GM23338 (cell line): Measurements from ENCODE around the gene ZNRF2. TPM values are rescaled to one million over a fixed set of nuclear protein-coding genes. Genes with fewer than 3 reads are reported as not detected.
"Not testable (repeated sequence)": the region's sequence is repeated elsewhere in the genome, so short reads cannot be mapped to it uniquely, and the experiment has no call there.

Source experiments
- ATAC-seq: fragments of 200-7000 bp; cut with Tn5 transposase; 3 replicates; pipeline ENCODE4 v1.9.1; 2020
- DNase-seq: peaks from one replicate; pipeline ENCODE4 v3.0.0-alpha.2; 2015; ENCODE audit warnings: low spot score
- H2AFZ ChIP-seq: fragments of 200-600 bp; sonication (generic); 2 replicates; pipeline ENCODE4 v1.8.0; 2016; ENCODE audit warnings: antibody characterized with exemption, mild to moderate bottlenecking, moderate library complexity
- H3F3A ChIP-seq: fragments of 200-600 bp; sonication (generic); replicated peaks from 2 replicates; pipeline ENCODE4 v1.8.0; 2017; ENCODE audit warnings: antibody characterized with exemption, mixed run types, low read depth
- H3K27ac ChIP-seq: fragments of 200-600 bp; sonication (generic); 2 replicates; pipeline ENCODE4 v1.6.1; 2016; ENCODE audit warnings: low read depth
- H3K27me3 ChIP-seq: fragments of 200-600 bp; sonication (generic); 2 replicates; pipeline ENCODE4 v1.8.0; 2016; ENCODE audit warnings: mild to moderate bottlenecking, mixed run types, moderate library complexity; ENCODE audit not compliant: insufficient read depth
- H3K36me3 ChIP-seq: fragments of 200-600 bp; sonication (generic); 2 replicates; pipeline ENCODE4 v1.8.0; 2016; ENCODE audit warnings: mild to moderate bottlenecking; ENCODE audit not compliant: insufficient read depth
- H3K4me1 ChIP-seq: fragments of 200-600 bp; sonication (generic); 2 replicates; pipeline ENCODE4 v1.8.0; 2016; ENCODE audit warnings: mild to moderate bottlenecking, moderate library complexity; ENCODE audit not compliant: insufficient read depth
- H3K4me2 ChIP-seq: fragments of 200-600 bp; sonication (generic); 2 replicates; pipeline ENCODE4 v1.7.1; 2017; ENCODE audit warnings: mixed run types
- H3K4me3 ChIP-seq: fragments of 200-600 bp; sonication (generic); 2 replicates; pipeline ENCODE4 v1.6.1; 2016; ENCODE audit warnings: mixed run types
- H3K79me2 ChIP-seq: fragments of 200-600 bp; sonication (generic); replicated peaks from 2 replicates; pipeline ENCODE4 v1.8.0; 2017; ENCODE audit warnings: mild to moderate bottlenecking; ENCODE audit not compliant: insufficient read depth
- H3K9me2 ChIP-seq: fragments of 200-600 bp; sonication (generic); 2 replicates; pipeline ENCODE4 v1.8.0; 2017; ENCODE audit not compliant: insufficient read depth
- H4K20me1 ChIP-seq: fragments of 200-600 bp; sonication (generic); replicated peaks from 2 replicates; pipeline ENCODE4 v1.8.0; 2017; ENCODE audit warnings: mild to moderate bottlenecking; ENCODE audit not compliant: insufficient read depth
- H3K27ac Mint-ChIP-seq: 2 replicates; pipeline ENCODE4 v1.8.0; 2020; ENCODE audit warnings: inconsistent platforms, mild to moderate bottlenecking, moderate library complexity, mixed read lengths
- H3K27me3 Mint-ChIP-seq: 3 replicates; pipeline ENCODE4 v1.8.0; 2022; ENCODE audit warnings: low read depth, mild to moderate bottlenecking, moderate library complexity, mixed read lengths, inconsistent platforms; ENCODE audit not compliant: insufficient read depth, poor library complexity
- H3K36me3 Mint-ChIP-seq: 3 replicates; pipeline ENCODE4 v1.8.0; 2021; ENCODE audit warnings: low read depth, mild to moderate bottlenecking, inconsistent platforms, moderate library complexity, mixed read lengths
- H3K4me1 Mint-ChIP-seq: 3 replicates; pipeline ENCODE4 v1.8.0; 2020; ENCODE audit warnings: mild to moderate bottlenecking, inconsistent platforms, mixed read lengths
- H3K4me3 Mint-ChIP-seq: 3 replicates; pipeline ENCODE4 v1.8.0; 2021; ENCODE audit warnings: moderate library complexity, mild to moderate bottlenecking, inconsistent platforms, mixed read lengths
- H3K9me3 Mint-ChIP-seq: 3 replicates; pipeline ENCODE4 v1.8.0; 2020; ENCODE audit warnings: moderate library complexity, mild to moderate bottlenecking, inconsistent platforms, mixed read lengths
- polyA plus RNA-seq: library from polyadenylated mRNA; unstranded; fragments of >200 nt; fragmentation: Nextera tagmentation; extraction: Ambion mirVana; gene quantifications from 2 replicates; pipeline ENCODE4 v1.2.1, GENCODE V29; 2016
- total RNA-seq: library from RNA; depleted of rRNA; stranded (reverse); fragments of >200 nt; shearing (Covaris generic); gene quantifications from 2 replicates; pipeline ENCODE4 v1.2.3, GENCODE V29; 2014

ZNRF2 gene
- total and polyA plus RNA-seq, 2 experiments from 2014 or later: 6.0 to 34.7 TPM

DNA sequence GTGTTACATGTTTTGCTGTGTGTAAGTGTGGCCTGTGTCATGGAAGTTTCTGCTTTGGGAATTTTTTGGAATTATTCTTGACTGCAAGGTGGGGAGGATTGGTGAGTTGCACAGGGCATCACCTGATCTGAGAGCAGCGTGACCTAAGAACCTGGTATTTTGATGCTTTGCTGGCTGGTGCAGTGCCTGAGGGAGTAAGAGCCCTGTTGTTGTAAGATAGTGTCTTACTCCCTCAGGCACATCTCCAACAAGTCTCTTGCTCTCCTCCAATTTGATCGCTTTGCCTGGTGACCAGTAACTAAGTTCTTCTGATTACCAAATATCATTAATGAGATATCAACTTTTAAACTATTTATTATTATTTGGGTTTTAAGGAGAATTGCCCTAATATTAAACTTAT lies 5.2 kb downstream of the ZNRF2 start:
- not testable (repeated sequence) for DNase-seq, H3K27me3 ChIP-seq, H3K4me3 ChIP-seq, H2AFZ ChIP-seq, H3K27ac Mint-ChIP-seq, H3K27ac ChIP-seq, H3F3A ChIP-seq, H3K27me3 Mint-ChIP-seq, H3K9me3 Mint-ChIP-seq, H3K36me3 ChIP-seq, H3K9me2 ChIP-seq, H3K4me3 Mint-ChIP-seq, H3K4me2 ChIP-seq, H3K36me3 Mint-ChIP-seq
- peaks cover 48% of the 10 kb centered on the region for H3K4me1 Mint-ChIP-seq
- H3K79me2 ChIP-seq: peaks cover 87% of the 10 kb centered on the region
- peaks cover 17% of the 10 kb centered on the region for H4K20me1 ChIP-seq
- H3K4me1 ChIP-seq: peaks cover 40% of the 10 kb centered on the region
- ATAC-seq: peak; percentile 21

DNA sequence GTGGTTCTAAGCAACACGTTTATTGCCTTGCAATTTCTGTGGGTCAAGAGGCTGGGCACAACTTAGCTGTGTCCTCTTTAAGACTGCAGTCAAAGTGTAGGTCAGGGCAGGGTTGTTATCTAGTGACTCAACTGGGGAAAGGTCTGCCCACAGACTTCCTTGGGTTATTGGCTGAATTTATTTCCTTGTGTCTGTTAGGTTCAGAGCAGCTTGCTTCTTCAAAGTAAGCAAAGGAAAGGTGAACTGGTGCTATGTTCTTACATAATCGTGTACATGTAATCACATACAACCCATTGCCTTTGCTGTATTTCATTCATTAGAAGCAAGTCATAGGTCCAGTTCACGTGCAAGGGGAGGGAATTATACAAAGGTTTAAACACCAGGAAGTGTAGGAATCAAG lies 5.9 kb downstream of the ZNRF2 start:
- H3K27me3 ChIP-seq, H3F3A ChIP-seq, ATAC-seq, H3K27ac Mint-ChIP-seq, H3K27ac ChIP-seq, H3K27me3 Mint-ChIP-seq, H3K36me3 Mint-ChIP-seq, H3K4me2 ChIP-seq, DNase-seq, H3K4me3 Mint-ChIP-seq, H3K9me2 ChIP-seq, H2AFZ ChIP-seq, H3K9me3 Mint-ChIP-seq, H3K36me3 ChIP-seq, H3K4me3 ChIP-seq: not testable (repeated sequence)
- peaks cover 54% of the 10 kb centered on the region for H3K4me1 Mint-ChIP-seq
- Histone ChIP-seq H3K79me2 (peaks cover 94% of the 10 kb centered on the region), H4K20me1 (peaks cover 17% of the 10 kb centered on the region), H3K4me1 (peaks cover 40% of the 10 kb centered on the region)

DNA sequence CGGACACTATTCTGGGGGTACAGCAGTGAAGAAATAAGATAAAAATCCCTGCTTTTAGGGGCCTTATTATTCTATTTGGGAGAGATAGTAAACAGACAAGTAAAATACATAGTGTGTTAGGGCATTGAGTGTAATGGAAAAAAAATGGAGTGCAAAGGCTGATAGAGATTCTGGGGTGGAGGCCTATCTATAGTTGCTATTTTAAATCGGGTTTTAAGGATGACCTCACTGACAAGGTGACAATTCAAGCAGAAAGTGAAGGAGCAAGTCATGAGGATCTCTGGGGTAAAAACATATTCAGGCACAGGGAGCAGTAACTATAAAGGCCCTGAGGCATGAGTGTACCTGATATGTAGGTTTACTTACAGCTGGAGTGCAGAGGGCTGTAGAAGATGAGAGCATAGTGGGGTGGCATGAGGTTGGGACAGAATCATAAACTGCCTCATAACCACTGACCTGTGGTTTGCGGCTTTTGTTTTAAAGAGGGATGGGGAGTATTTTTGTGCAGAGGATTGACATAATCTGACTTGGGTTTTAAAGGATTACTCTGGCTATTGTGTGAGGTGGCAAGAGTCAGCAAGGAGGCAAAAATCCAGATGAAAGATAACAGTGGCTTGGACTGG lies 8.1 kb downstream of the ZNRF2 start:
- not testable (repeated sequence) for H3K27ac ChIP-seq, H3K36me3 Mint-ChIP-seq, H3K9me2 ChIP-seq, H3K27me3 Mint-ChIP-seq, ATAC-seq, H3K27me3 ChIP-seq, H2AFZ ChIP-seq, H3K27ac Mint-ChIP-seq, H3K4me3 Mint-ChIP-seq, H3K36me3 ChIP-seq, H3K4me2 ChIP-seq, H3K4me3 ChIP-seq, DNase-seq, H3F3A ChIP-seq, H3K9me3 Mint-ChIP-seq
- Histone ChIP-seq H4K20me1 (peaks cover 17% of the 10 kb centered on the region), H3K79me2 (peaks cover 100% of the 10 kb centered on the region), H3K4me1 (peaks cover 34% of the 10 kb centered on the region)
- H3K4me1 Mint-ChIP-seq: peaks cover 55% of the 10 kb centered on the region

DNA sequence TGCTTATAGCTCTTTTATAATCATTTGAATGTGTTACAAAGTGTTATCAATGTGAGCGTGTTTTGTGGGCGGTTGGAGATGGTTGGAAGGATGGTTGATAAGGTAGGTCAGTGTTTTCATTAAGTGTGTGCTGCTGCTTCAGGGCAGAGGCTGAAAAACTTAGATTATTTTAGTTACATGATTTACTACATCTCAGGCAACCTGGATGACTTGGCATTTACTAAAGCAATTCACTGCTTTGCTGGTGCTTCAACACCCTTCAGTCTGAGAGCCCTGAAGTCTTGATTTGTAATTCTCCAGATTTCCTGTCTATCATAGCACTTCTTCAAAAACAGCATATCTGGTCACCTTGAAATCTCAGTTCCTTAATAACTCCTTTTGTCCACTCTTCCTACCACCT lies 11.9 kb downstream of the ZNRF2 start:
- H3K27me3 ChIP-seq, ATAC-seq, H3K9me2 ChIP-seq, H3K4me3 ChIP-seq, H3K36me3 ChIP-seq, DNase-seq, H3K9me3 Mint-ChIP-seq, H3K27me3 Mint-ChIP-seq, H3K36me3 Mint-ChIP-seq, H4K20me1 ChIP-seq, H3K4me3 Mint-ChIP-seq, H2AFZ ChIP-seq, H3K27ac ChIP-seq, H3F3A ChIP-seq, H3K4me2 ChIP-seq: not testable (repeated sequence)
- Histone ChIP-seq H3K4me1 (peaks cover 19% of the 10 kb centered on the region), H3K79me2 (peaks cover 100% of the 10 kb centered on the region)
- Mint-ChIP-seq H3K4me1 (peaks cover 43% of the 10 kb centered on the region), H3K27ac (peak overlapping the region; percentile 26)

DNA sequence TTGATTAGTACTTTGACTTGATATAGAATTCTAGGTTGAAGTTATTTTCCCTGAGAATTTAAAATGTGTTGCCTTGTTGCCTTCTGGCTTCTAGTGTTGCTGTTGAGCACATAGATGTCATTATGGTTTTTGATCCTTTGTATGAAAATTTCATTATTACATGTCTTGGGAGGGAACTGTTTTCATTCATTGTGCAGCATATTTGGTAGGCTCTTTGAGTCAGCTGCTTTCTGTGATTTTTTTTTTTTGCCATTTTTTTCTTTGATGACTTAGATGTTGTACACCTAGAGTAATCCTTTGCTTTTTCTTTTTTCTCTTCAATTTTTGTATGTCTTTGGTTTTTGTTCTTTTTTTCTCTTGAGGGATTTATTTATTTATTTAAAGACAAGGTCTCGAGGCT lies 13.1 kb downstream of the ZNRF2 start:
- H3K27ac ChIP-seq, H3K4me2 ChIP-seq, H3K27ac Mint-ChIP-seq, H3F3A ChIP-seq, H3K36me3 ChIP-seq, H3K9me2 ChIP-seq, H3K9me3 Mint-ChIP-seq, H3K4me3 ChIP-seq, H3K36me3 Mint-ChIP-seq, H4K20me1 ChIP-seq, ATAC-seq, DNase-seq, H2AFZ ChIP-seq, H3K27me3 Mint-ChIP-seq, H3K4me3 Mint-ChIP-seq, H3K27me3 ChIP-seq: not testable (repeated sequence)
- Histone ChIP-seq H3K4me1 (peaks cover 15% of the 10 kb centered on the region), H3K79me2 (peaks cover 100% of the 10 kb centered on the region)
- peaks cover 39% of the 10 kb centered on the region for H3K4me1 Mint-ChIP-seq

DNA sequence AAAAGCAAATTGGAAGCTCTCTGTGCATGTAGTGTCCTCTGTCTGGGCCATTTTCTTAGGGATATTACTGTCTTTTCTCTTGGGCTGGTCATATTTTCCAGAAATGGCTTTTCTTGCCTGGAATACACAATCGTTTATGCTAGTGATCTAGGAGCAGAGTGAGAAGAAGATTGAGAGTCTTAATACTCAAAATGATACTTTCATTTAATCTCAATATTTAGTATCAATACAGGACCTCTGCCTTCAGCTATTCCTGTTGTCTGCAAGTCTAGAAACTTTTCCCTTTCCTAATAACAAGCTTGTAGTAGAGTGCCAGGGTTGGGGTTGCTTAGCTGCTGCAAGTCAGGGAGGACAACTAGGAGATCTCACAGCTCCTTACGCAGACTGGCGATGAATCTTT lies 14.0 kb downstream of the ZNRF2 start:
- H3K36me3 ChIP-seq, H2AFZ ChIP-seq, H3K4me3 ChIP-seq, H3K4me2 ChIP-seq, H3K9me3 Mint-ChIP-seq, DNase-seq, H3K36me3 Mint-ChIP-seq, H3K27ac Mint-ChIP-seq, H3K9me2 ChIP-seq, ATAC-seq, H3F3A ChIP-seq, H4K20me1 ChIP-seq, H3K27me3 Mint-ChIP-seq, H3K27me3 ChIP-seq, H3K4me3 Mint-ChIP-seq: not testable (repeated sequence)
- H3K4me1 ChIP-seq: peaks cover 20% of the 10 kb centered on the region
- 0 out of 2 replicates have a peak overlapping the region, but pooled peaks have one; percentile 28 for H3K27ac ChIP-seq
- H3K79me2 ChIP-seq: peaks cover 100% of the 10 kb centered on the region
- H3K4me1 Mint-ChIP-seq: peaks cover 41% of the 10 kb centered on the region
